Muscle layer of colon (tissue), 2 donors: ENCODE measurements around the gene FAM204A.
A peak's percentile ranks its signal among the peaks of the same experiment; 100 is the strongest.

Experiments used
- H3K27ac ChIP-seq: one replicate; pipeline ENCODE4 v1.7.0; 2013; ENCODE audit warnings: low read depth, mild to moderate bottlenecking, low read length, moderate library complexity
- H3K27me3 ChIP-seq, 2 donors: one replicate each; pipeline ENCODE4 v1.7.0; 2013; ENCODE audit warnings: low read length in 2 of 2, mild to moderate bottlenecking in 2 of 2; ENCODE audit not compliant: insufficient read depth in 2 of 2, control insufficient read depth in 1 of 2
- H3K36me3 ChIP-seq: one replicate; pipeline ENCODE4 v1.7.0; 2013; ENCODE audit warnings: mild to moderate bottlenecking, low read length; ENCODE audit not compliant: insufficient read depth
- H3K4me1 ChIP-seq: one replicate; pipeline ENCODE4 v1.7.0; 2013; ENCODE audit warnings: mild to moderate bottlenecking, low read length; ENCODE audit not compliant: insufficient read depth
- H3K4me3 ChIP-seq, 2 donors: one replicate each; pipeline ENCODE4 v1.7.0; 2013; ENCODE audit warnings: low read length in 2 of 2, low read depth in 1 of 2, mild to moderate bottlenecking in 1 of 2, moderate library complexity in 1 of 2
- H3K9ac ChIP-seq: one replicate; pipeline ENCODE4 v1.7.0; 2013; ENCODE audit warnings: low read length
- H3K9me3 ChIP-seq: one replicate; pipeline ENCODE4 v1.7.0; 2013; ENCODE audit warnings: mild to moderate bottlenecking, low read length
- donor health status: abdominal sarcoma.
- donor health status: Adenocarcinoma of cecum.

The FAM204A gene

DNA sequence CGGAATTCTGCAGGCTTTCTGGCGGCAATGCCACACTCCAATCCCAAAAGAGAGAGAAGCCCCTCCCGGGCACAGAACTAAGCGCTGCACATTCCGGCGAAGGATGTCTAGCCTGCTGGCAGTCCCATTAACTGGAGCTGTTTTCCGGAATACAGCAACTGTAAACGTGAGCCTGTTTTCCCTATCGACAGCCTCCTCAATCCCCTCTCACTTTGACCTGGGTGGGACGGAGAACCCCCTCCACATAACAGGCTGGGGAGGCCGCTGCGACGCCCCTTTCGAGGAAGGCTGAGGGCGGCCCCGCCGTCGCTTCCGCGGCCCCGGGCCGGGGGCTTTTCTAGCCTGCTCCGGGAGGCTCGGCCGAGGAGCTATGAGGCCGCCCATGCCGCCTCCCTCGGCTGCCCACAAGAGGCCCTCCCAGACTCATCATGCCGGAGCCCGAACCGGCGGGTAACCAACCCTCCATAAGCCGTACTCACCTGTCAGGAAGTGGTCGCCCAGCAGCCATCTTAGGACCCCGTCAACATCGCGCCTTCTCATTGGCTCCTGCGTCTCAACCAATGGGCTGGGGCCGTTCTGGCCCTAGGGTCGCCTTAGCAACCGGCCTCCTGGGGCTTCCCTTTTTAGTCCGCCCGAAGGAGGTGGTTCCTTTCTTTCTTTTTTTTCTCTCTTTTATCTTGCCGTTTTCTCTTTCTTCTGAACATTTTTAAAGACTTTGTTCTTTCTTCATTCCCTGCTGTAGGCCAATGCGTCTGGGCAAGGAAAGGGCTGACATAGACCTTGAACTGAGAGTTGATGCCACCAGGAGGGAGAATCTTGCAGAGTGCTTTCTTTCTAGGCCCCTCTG, at the start of gene FAM204A:
Gene FAM204A (minus strand): TSS at position 534 of the 847 bp plus-strand sequence. CDS start 5,909 bp downstream, outside the sequence.
- Histone ChIP-seq H3K27ac (peak within 1 kb of the TSS; percentile 65), H3K9ac (peak within 1 kb of the TSS; percentile 67), H3K4me1 (peaks cover 25% of the 10 kb centered on the region), H3K9me3 (no peaks in the 10 kb centered on the region), H3K27me3 (no peaks in the 10 kb centered on the region), H3K36me3 (peaks cover 4% of the 10 kb centered on the region), H3K4me3 (peak within 1 kb of the TSS; percentile 79 to 98)

DNA sequence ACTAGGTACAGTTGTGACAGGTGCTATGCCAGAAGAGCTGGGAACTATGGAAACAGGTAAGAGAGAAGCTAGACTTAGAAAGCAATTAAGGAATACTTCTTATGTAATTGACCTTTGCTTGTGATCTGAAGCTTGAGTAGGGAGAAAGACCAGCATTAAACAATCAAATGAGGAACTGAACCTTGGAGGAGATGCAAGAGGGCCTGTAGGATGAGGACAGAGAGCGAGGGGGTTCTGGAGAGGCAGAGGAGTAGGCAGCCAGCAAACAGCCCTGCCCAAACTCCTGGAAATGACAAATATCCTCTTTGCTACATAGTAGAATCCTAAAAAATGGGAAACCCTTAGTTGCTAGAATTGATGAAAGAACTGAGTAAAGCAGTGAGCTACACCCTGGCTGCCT, 41.6 kb upstream of the FAM204A start:
- no peaks in the 10 kb centered on the region for H3K9me3 ChIP-seq
- no peak overlapping the region for H3K4me3 ChIP-seq
- no peaks in the 10 kb centered on the region for H3K36me3 ChIP-seq
- no peak overlapping the region for H3K27ac ChIP-seq
- H3K4me1 ChIP-seq: no peaks in the 10 kb centered on the region
- H3K9ac ChIP-seq: no peak overlapping the region
- no peaks in the 10 kb centered on the region for H3K27me3 ChIP-seq

DNA sequence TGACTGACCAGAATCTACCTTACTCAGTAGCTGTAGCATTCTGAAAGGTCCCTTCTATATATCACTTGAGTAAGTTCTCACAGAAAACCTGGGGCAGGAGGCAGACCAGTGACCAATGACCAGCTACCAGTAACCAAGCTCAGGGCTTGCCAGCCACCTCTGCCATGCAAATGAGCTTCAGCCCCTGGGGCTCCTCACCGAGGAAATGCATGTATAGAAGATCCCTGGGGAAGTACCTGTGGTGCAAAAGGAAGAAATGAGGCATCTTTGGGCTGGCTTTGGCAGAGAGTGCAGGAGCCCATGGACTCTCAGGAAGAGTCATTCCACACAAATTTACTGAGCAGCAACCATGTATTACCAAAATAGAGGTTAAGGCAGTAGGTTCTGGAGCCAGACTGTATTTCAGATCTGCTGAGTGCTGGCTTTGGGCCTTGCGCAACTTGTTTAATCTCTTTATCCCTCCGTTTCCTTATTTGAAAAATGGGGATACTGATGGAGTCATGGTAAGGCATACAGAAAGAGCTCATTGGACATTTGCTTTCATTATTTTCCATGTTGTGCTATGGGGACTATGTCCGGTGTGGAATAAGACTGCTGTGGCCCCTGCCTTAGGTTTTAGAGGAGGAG, 41.1 kb upstream of the FAM204A start:
- H3K4me3 ChIP-seq: no peak overlapping the region

DNA sequence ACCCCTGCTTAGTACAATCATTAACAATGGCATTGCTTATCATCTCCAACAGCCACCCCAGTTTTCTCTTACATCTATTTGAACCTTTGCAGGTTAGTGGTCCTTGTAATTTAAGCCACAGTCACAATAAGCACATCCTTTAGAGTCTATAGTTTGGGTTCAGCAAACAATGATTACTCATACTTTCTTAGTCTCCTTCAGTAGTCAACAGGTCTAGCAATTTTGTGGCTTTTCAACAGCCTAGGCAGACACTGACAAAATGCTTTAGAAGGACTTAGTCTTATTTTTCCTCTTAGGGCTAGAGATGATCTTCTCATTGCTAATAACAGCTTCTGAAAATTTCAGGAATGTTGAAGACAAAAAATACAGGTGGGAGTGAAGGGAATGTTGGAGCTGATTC, 32.3 kb upstream of the FAM204A start:
- H3K9me3 ChIP-seq: no peaks in the 10 kb centered on the region
- no peaks in the 10 kb centered on the region for H3K36me3 ChIP-seq
- H3K27ac ChIP-seq: no peak overlapping the region
- no peak overlapping the region for H3K9ac ChIP-seq
- H3K27me3 ChIP-seq: no peaks in the 10 kb centered on the region
- no peaks in the 10 kb centered on the region for H3K4me1 ChIP-seq
- no peak overlapping the region for H3K4me3 ChIP-seq

More for the DNA sequence above, 41.1 kb upstream of the FAM204A start:
- H3K4me1 ChIP-seq: no peaks in the 10 kb centered on the region
- H3K9me3 ChIP-seq: no peaks in the 10 kb centered on the region
- H3K27ac ChIP-seq: no peak overlapping the region
- H3K9ac ChIP-seq: no peak overlapping the region
- no peaks in the 10 kb centered on the region for H3K27me3 ChIP-seq
- H3K36me3 ChIP-seq: no peaks in the 10 kb centered on the region

DNA sequence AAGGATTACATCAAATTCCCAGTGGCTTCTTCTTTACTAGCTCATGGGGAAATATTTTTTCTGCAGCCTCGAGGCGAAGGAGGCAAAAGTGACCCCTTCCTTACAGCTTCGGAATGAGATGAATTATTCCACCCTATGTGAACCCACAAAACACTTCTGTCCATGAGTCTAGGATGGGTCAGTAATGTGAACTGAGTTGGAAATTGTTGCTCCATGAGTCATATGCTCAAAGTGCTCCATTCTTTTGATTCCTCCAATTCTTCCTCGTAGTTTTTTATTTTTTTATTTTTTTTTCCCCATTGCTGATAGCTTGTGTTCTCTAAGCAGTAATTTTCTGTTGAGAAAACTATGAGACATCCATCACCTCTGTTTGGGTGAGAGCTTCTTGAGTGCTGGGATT, 31.7 kb upstream of the FAM204A start:
- Histone ChIP-seq H3K27me3 (no peaks in the 10 kb centered on the region), H3K27ac (no peak overlapping the region), H3K36me3 (no peaks in the 10 kb centered on the region), H3K9ac (no peak overlapping the region), H3K4me3 (no peak overlapping the region), H3K9me3 (no peaks in the 10 kb centered on the region), H3K4me1 (no peaks in the 10 kb centered on the region)

DNA sequence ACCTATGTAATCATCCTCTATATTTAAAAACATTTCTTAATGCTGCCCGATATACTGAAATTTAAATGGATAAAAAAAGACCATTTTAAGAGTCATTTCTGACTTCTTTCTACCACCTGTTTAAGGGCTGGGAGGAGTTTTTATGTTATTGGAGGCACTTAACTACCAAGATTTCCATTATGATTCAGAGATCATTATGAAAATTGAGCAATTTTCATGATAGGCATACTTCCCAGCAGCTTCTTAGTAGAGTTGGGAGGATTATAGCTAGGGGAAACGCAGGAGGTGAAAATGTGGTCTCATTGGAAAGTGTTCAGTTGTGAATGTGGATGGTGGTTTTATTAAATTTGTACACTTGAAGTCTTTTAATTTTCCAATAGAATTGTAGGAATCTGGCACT, 28.4 kb upstream of the FAM204A start:
- Histone ChIP-seq H3K4me1 (no peaks in the 10 kb centered on the region), H3K9me3 (no peaks in the 10 kb centered on the region), H3K36me3 (no peaks in the 10 kb centered on the region), H3K9ac (no peak overlapping the region), H3K27ac (no peak overlapping the region), H3K4me3 (no peak overlapping the region), H3K27me3 (no peaks in the 10 kb centered on the region)

DNA sequence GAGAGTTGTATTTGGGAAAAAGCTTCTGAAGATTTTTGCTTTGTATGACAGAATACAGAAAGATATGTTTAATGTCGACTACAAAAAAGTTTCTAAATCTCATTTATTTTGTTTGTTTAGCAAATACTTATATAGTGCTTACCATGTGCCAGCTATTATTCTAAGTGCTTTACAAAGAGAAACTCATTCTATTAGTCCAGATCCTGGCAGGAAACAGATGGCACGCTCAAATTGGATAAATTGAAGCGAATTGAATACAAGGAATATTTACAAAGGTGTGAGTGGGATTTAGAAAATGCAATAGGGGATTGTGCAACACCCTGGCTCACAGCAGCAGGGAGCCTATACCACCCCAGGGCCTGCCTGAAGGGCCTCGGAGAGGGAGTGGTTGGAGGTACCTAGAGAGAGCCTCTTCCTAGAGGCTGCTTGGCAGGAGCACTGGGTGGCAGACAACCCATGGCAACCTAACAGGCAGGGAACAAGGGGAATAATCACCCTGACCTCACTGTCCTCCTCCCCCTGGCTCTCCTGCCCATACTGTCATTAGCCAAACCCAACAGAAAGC, 27.6 kb upstream of the FAM204A start:
- Histone ChIP-seq H3K9ac (no peak overlapping the region), H3K27ac (no peak overlapping the region), H3K27me3 (no peaks in the 10 kb centered on the region), H3K9me3 (no peaks in the 10 kb centered on the region), H3K36me3 (no peaks in the 10 kb centered on the region), H3K4me1 (no peaks in the 10 kb centered on the region), H3K4me3 (no peak overlapping the region)

DNA sequence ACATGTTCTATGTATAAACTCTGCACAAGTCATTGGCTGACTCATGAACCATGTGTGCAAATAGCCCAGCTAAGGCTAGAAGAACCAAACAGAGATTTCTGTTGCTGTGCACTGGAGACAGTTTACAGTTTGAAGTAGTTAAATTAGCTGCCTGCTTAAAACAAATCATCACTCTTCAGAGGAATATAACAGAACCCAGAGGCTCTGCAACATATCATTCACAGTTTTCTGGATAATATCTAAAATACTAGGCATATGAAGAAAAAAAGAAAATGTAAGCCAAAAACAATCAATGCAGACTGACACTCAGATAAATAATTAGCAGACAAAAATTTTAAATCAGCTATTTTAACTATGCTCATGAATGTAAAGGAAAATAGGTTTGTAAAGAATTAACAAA, 23.6 kb upstream of the FAM204A start:
- no peak overlapping the region for H3K4me3 ChIP-seq
- H3K9ac ChIP-seq: no peak overlapping the region
- no peaks in the 10 kb centered on the region for H3K36me3 ChIP-seq
- H3K9me3 ChIP-seq: no peaks in the 10 kb centered on the region
- no peaks in the 10 kb centered on the region for H3K27me3 ChIP-seq
- no peak overlapping the region for H3K27ac ChIP-seq
- no peaks in the 10 kb centered on the region for H3K4me1 ChIP-seq

DNA sequence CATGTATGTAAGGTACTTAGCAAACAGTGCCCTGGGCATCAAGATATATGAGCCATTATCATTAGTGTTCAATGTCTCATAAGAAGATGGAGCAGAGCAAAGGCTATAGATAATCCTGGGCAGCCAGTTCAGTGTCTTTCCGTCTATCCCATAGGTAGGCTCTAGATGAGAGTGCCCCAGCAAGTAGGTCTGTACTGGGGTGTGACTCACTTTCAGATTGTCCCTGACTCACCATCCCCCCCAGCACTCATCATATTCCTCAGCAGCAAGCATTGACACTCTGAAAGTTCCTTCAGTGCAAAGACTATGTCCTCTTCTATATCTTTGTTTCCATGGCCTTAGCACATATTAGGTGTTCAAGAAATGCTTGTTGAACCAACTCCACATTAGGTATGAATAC, 20.0 kb upstream of the FAM204A start:
- Histone ChIP-seq H3K4me3 (no peak overlapping the region), H3K27ac (no peak overlapping the region), H3K27me3 (no peaks in the 10 kb centered on the region), H3K36me3 (no peaks in the 10 kb centered on the region), H3K9ac (no peak overlapping the region), H3K9me3 (no peaks in the 10 kb centered on the region), H3K4me1 (no peaks in the 10 kb centered on the region)

DNA sequence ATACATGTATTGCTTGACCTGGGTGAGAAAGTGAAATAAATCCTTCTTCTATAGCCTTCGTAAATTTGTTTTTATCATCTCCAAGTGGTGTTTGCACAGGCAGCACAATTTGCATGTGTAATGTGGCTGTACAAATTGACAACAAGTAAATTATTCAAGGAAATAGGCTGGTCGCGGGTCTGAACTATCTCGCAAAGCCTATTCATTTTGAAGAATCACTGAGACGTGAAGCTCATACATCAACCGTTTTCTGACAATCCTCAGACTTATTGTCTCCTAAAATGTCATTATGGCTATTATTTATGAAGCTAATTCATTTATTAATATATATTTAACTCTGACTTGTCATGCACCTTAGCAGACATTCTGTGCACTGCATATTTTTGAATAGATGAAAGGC, 16.2 kb upstream of the FAM204A start:
- Histone ChIP-seq H3K4me1 (no peaks in the 10 kb centered on the region), H3K36me3 (no peaks in the 10 kb centered on the region), H3K27ac (no peak overlapping the region), H3K9ac (no peak overlapping the region), H3K27me3 (no peaks in the 10 kb centered on the region), H3K9me3 (no peaks in the 10 kb centered on the region), H3K4me3 (no peak overlapping the region)

DNA sequence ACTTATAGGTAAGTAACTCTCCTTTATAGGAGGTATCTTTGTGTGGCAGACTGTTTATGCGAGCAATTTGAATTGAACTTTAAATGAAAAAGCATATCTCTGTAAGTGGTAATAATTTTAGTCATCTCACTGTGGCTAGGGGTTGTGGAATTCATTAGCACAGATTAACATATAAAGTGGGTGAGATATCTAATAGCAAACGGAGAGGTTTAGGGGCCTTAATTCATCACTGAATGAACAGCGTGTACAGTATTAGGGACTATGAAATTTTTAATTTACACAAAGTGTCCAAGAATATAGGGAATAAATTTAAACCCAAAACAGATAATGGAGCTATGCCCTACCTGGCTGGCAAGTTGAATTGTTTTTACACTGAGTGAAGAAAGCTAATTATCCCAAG, 15.7 kb upstream of the FAM204A start:
- Histone ChIP-seq H3K4me3 (no peak overlapping the region), H3K4me1 (no peaks in the 10 kb centered on the region)

More for the DNA sequence above, 15.7 kb upstream of the FAM204A start:
- Histone ChIP-seq H3K9ac (no peak overlapping the region), H3K27me3 (no peaks in the 10 kb centered on the region), H3K36me3 (no peaks in the 10 kb centered on the region), H3K9me3 (no peaks in the 10 kb centered on the region), H3K27ac (no peak overlapping the region)
